Measurements from ENCODE around the gene DNM3. TPM values are rescaled to one million over a fixed set of nuclear protein-coding genes. Genes with fewer than 3 reads are reported as not detected.

DNM3 gene
- total and polyA plus RNA-seq, 10 of the 15 experiments (the other 5 are each of a cell fraction or from before 2014, with no cell fraction given): 0.03 to 1.5 (median 0.08) TPM; not detected in 3

DNA sequence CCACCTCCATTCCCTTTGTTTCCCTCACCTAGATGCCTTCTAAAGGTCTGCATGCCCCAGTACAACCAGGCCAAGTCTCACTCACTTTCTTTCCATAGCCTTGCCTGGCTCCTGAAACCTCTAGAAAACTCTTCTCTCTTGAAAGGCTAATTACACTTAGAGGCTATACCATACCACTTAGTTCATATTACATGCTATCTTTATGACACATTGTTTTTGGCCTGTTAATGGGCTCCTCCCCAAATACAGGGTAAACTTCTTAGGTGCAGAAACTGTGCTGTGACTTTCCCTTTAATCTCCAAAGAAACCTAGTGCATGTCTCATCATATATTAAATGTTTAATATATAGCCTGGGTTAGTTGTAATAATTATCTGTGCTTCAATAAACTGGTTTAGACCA is 522.6 kb downstream of the DNM3 start:
- Histone ChIP-seq H3K4me3 (no peak overlapping the region), H3K9me3 (replicated peaks; ENCODE audit: control insufficient read depth, insufficient read depth, low read length) (peaks cover 13% of the 10 kb centered on the region), H3K4me1 (ENCODE audit: control insufficient read depth, insufficient read depth, low read length) (peaks cover 29% of the 10 kb centered on the region), H3K9ac (ENCODE audit: control insufficient read depth, insufficient read depth, low read length) (no peak overlapping the region), H3K4me2 (ENCODE audit: control insufficient read depth, insufficient read depth) (no peak overlapping the region), H3K27me3 (replicated peaks in 1 of 2; ENCODE audit: control insufficient read depth in 2 of 2, insufficient read depth in 2 of 2, low read length in 1 of 2) (no peaks in the 10 kb centered on the region), H3K79me2 (ENCODE audit: control insufficient read depth, insufficient read depth, low read length) (no peaks in the 10 kb centered on the region), H4K20me1 (ENCODE audit: control insufficient read depth, insufficient read depth) (no peaks in the 10 kb centered on the region), H2AFZ (ENCODE audit: control insufficient read depth, low read depth, low read length) (no peak overlapping the region), H3K36me3 (ENCODE audit: control insufficient read depth in 2 of 2, insufficient read depth in 2 of 2, low read length in 1 of 2) (no peaks in the 10 kb centered on the region), H3K27ac (ENCODE audit: control insufficient read depth, insufficient read depth) (no peak overlapping the region)
- in situ Hi-C loops (cut with MboI): no loop called here
- intact Hi-C loops (cut with micrococcal nuclease; ENCODE audit: unreplicated experiment): no loop called here
- CTCF ChIA-PET: no interaction called here
- POLR2A ChIA-PET: no interaction called here
- FAIRE-seq (no peak), ATAC-seq (no peak), DNase-seq (ENCODE audit: low read depth, low spot score) (no peak)
- RAD21 ChIA-PET (ENCODE audit: unreplicated experiment): no interaction called here
- TF ChIP-seq CREM (IDR thresholded peaks at IDR 0.05; ENCODE audit: low read depth): no peak
- TF ChIP-seq, protein P1, sequence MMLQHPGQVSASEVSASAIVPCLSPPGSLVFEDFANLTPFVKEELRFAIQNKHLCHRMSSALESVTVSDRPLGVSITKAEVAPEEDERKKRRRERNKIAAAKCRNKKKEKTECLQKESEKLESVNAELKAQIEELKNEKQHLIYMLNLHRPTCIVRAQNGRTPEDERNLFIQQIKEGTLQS (IDR thresholded peaks at IDR 0.05; ENCODE audit: borderline replicate concordance, extremely low read depth, low read depth, low read length): no peak
- TF ChIP-seq NFXL1 (IDR thresholded peaks at IDR 0.05; ENCODE audit: borderline replicate concordance): no peak
- no peak for TF ChIP-seq NFIC (IDR thresholded peaks at IDR 0.05; ENCODE audit: low read depth, low read length)
- no peak for TF ChIP-seq RAD51 (IDR thresholded peaks at IDR 0.05)
- TF ChIP-seq ZSCAN29 (IDR thresholded peaks at IDR 0.05): no peak
- no peak for TF ChIP-seq LARP7 (IDR thresholded peaks at IDR 0.05)
- no peak for TF ChIP-seq POU2F2 (IDR thresholded peaks at IDR 0.05; ENCODE audit: borderline replicate concordance, low read depth, low read length)
- no peak for TF ChIP-seq CBFB (IDR thresholded peaks at IDR 0.05; ENCODE audit: low read depth)
- TF ChIP-seq, protein P2, sequence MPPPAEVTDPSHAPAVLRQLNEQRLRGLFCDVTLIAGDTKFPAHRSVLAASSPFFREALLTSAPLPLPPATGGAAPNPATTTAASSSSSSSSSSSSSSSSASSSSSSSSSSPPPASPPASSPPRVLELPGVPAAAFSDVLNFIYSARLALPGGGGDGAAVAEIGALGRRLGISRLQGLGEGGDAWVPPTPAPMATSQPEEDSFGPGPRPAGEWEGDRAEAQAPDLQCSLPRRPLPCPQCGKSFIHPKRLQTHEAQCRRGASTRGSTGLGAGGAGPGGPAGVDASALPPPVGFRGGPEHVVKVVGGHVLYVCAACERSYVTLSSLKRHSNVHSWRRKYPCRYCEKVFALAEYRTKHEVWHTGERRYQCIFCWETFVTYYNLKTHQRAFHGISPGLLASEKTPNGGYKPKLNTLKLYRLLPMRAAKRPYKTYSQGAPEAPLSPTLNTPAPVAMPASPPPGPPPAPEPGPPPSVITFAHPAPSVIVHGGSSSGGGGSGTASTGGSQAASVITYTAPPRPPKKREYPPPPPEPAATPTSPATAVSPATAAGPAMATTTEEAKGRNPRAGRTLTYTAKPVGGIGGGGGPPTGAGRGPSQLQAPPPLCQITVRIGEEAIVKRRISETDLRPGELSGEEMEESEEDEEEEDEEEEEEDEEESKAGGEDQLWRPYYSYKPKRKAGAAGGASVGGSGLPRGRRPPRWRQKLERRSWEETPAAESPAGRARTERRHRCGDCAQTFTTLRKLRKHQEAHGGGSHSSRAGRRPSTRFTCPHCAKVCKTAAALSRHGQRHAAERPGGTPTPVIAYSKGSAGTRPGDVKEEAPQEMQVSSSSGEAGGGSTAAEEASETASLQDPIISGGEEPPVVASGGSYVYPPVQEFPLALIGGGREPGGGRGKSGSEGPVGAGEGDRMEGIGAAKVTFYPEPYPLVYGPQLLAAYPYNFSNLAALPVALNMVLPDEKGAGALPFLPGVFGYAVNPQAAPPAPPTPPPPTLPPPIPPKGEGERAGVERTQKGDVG (CRISPR knock-in tag; IDR thresholded peaks at IDR 0.05): no peak
- TF ChIP-seq JUND (IDR thresholded peaks at IDR 0.05; ENCODE audit: low read depth, low read length): no peak
- no peak for TF ChIP-seq FOXM1 (IDR thresholded peaks at IDR 0.05; ENCODE audit: low read depth, low read length)
- TF ChIP-seq, protein P3, sequence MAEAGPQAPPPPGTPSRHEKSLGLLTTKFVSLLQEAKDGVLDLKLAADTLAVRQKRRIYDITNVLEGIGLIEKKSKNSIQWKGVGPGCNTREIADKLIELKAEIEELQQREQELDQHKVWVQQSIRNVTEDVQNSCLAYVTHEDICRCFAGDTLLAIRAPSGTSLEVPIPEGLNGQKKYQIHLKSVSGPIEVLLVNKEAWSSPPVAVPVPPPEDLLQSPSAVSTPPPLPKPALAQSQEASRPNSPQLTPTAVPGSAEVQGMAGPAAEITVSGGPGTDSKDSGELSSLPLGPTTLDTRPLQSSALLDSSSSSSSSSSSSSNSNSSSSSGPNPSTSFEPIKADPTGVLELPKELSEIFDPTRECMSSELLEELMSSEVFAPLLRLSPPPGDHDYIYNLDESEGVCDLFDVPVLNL (IDR thresholded peaks at IDR 0.05; ENCODE audit: low read depth, low read length): no peak
- no peak for TF ChIP-seq TARDBP (IDR thresholded peaks at IDR 0.05; ENCODE audit: borderline replicate concordance)
- TF ChIP-seq EP300 (IDR thresholded peaks at IDR 0.05; ENCODE audit: borderline replicate concordance in 1 of 2, control insufficient read depth in 1 of 2, low read depth in 2 of 2, low read length in 2 of 2): no peak
- TF ChIP-seq MYC (IDR thresholded peaks at IDR 0.05; ENCODE audit: insufficient read depth, insufficient read length, insufficient replicate concordance, low read length, severe bottlenecking): no peak
- no TSS peak for BruUV-seq (replicated peaks)
- SMC1A ChIA-PET (ENCODE audit: uncharacterized antibody, unreplicated experiment): no interaction called here

All from GM12878 (cell line).